ENCODE data around the gene LRRC17.
"Not testable (repeated sequence)": the region's sequence is repeated elsewhere in the genome, so short reads cannot be mapped to it uniquely, and the experiment has no call there.

LRRC17 gene

DNA sequence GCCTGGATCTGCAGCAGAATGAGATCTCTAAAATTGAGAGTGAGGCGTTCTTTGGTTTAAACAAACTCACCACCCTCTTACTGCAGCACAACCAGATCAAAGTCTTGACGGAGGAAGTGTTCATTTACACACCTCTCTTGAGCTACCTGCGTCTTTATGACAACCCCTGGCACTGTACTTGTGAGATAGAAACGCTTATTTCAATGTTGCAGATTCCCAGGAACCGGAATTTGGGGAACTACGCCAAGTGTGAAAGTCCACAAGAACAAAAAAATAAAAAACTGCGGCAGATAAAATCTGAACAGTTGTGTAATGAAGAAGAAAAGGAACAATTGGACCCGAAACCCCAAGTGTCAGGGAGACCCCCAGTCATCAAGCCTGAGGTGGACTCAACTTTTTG is 21.4 kb downstream of the LRRC17 start:
- Histone ChIP-seq H3K4me1 (ENCODE audit: control insufficient read depth, insufficient read depth, low read length) (peaks cover 33% of the 10 kb centered on the region), H3K9ac (ENCODE audit: low read length) (no peak overlapping the region), H3K27me3 (ENCODE audit: control insufficient read depth, insufficient read depth, low read length) (no peaks in the 10 kb centered on the region), H3K36me3 (ENCODE audit: control insufficient read depth, insufficient read depth, low read length) (no peaks in the 10 kb centered on the region), H3K9me3 (ENCODE audit: control insufficient read depth, low read length) (no peaks in the 10 kb centered on the region), H3K4me3 (ENCODE audit: low read length) (no peak overlapping the region)

DNA sequence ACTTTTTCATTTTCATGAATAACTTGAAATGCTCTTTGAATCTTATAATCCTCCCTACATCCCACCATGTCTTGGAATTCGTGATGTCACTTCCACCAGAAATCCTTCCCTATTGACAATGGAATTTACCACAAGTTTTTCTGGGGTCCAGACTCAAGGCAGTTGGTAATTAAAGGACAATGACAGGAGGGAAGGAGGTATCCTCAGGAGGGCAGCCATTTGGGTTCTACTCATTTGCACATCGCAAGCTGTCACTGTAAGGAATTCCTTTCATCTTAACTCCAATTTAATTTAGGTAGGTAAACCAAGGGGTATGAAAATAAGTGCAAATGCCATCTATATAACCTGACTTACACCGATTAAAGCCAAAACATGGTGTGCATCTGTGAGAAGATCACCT is 21.9 kb downstream of the LRRC17 start:
- no peak overlapping the region for H3K4me3 ChIP-seq (ENCODE audit: low read length)
- no peak overlapping the region for H3K9ac ChIP-seq (ENCODE audit: low read length)

DNA sequence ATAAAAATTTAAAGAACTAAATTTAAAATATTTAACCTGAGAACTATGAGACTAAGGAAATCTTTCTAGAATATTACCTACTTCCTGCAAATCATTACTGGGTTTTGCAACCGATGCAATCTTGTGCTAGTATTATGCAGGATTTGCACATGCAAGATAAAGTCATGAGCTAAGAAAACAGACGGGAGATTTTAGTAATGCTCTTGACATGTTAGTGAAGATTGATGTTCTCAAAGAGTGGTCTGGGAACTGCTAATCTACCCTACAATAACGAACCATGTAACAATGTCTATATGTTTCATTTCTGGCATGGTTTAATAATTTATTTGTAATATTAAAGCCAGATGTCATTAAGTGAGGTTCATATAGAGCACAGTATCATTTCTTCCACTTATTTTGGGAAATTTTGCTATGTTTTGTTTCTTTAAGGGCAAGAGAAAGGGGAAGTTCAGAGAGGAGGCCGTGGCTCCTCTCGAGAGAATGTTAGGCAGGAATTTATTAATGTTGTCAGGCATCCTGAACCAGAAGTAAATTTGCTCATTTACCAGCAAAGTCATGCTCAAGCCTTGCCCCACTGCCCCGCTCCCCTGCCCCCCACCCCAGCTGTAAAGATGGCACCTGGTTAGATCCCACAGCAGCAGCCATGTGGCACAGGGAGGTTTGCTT is 22.8 kb downstream of the LRRC17 start:
- Histone ChIP-seq H3K27me3 (ENCODE audit: control insufficient read depth, insufficient read depth, low read length) (no peaks in the 10 kb centered on the region), H3K36me3 (ENCODE audit: control insufficient read depth, insufficient read depth, low read length) (no peaks in the 10 kb centered on the region), H3K9me3 (ENCODE audit: control insufficient read depth, low read length) (no peaks in the 10 kb centered on the region), H3K4me1 (ENCODE audit: control insufficient read depth, insufficient read depth, low read length) (peaks cover 33% of the 10 kb centered on the region), H3K9ac (ENCODE audit: low read length) (no peak overlapping the region), H3K4me3 (ENCODE audit: low read length) (no peak overlapping the region)

More for the DNA sequence above, 21.9 kb downstream of the LRRC17 start:
- H3K9me3 ChIP-seq (ENCODE audit: control insufficient read depth, low read length) = no peaks in the 10 kb centered on the region
- no peaks in the 10 kb centered on the region for H3K27me3 ChIP-seq (ENCODE audit: control insufficient read depth, insufficient read depth, low read length)
- H3K36me3 ChIP-seq (ENCODE audit: control insufficient read depth, insufficient read depth, low read length) = no peaks in the 10 kb centered on the region
- H3K4me1 ChIP-seq (ENCODE audit: control insufficient read depth, insufficient read depth, low read length) = peaks cover 33% of the 10 kb centered on the region

DNA sequence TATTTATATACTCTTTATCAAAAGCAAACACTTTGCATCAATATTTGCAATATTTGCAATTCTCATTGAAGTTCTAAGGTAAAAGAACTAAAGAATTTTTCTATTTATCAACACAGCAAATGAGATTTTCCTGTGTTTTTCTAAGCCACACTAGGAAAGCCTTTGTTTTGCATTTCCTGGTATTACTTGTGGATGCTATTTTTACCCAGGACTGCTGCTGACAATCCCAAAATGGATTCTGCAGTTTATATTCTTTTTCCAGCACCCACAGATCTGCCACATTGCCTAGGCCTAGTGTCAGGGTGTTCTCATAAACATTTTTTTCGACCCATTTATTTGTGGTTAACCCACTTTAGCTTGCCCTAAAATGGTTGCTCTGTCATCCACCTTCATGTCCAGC is 25.9 kb downstream of the LRRC17 start:
- no peak overlapping the region for H3K9ac ChIP-seq (ENCODE audit: low read length)
- H3K27me3 ChIP-seq (ENCODE audit: control insufficient read depth, insufficient read depth, low read length) = no peaks in the 10 kb centered on the region
- H3K4me3 ChIP-seq (ENCODE audit: low read length) = no peak overlapping the region
- peaks cover 17% of the 10 kb centered on the region for H3K4me1 ChIP-seq (ENCODE audit: control insufficient read depth, insufficient read depth, low read length)
- no peaks in the 10 kb centered on the region for H3K36me3 ChIP-seq (ENCODE audit: control insufficient read depth, insufficient read depth, low read length)
- no peaks in the 10 kb centered on the region for H3K9me3 ChIP-seq (ENCODE audit: control insufficient read depth, low read length)

DNA sequence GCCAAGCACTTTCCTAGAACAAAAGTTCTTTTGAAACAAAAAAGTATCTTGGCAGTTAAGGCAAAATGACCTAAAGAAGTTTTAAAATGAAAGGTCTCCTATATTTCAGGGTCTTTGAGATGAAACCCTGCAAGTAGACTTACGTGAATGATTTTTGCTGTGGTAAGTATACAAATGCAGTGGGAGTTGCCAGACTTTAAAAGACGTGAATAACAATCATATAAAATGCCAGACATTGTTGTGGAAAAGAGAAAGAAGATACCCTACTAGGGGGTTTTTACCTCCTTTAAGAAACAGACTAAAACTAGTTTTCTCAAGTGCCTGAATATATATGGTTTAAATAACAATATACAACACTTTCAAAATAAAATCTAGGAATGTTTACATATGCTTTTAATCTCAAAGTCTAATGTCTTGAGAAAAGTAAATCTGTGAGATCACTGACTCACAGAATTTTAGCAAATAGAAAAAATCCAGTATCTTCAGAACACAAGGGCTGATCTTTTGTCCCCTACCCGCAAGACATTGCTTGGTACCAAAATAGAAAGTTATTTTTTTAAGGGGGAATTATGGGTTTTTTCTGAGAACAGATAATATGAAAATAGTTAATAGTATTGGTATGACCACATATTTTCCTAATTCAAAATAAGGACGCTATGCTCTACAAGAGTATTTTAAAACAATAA is 29.5 kb downstream of the LRRC17 start:
- Histone ChIP-seq H3K9ac (ENCODE audit: low read length) (no peak overlapping the region), H3K9me3 (ENCODE audit: control insufficient read depth, low read length) (no peaks in the 10 kb centered on the region), H3K4me3 (ENCODE audit: low read length) (no peak overlapping the region), H3K27me3 (ENCODE audit: control insufficient read depth, insufficient read depth, low read length) (no peaks in the 10 kb centered on the region), H3K4me1 (ENCODE audit: control insufficient read depth, insufficient read depth, low read length) (no peaks in the 10 kb centered on the region), H3K36me3 (ENCODE audit: control insufficient read depth, insufficient read depth, low read length) (no peaks in the 10 kb centered on the region)

DNA sequence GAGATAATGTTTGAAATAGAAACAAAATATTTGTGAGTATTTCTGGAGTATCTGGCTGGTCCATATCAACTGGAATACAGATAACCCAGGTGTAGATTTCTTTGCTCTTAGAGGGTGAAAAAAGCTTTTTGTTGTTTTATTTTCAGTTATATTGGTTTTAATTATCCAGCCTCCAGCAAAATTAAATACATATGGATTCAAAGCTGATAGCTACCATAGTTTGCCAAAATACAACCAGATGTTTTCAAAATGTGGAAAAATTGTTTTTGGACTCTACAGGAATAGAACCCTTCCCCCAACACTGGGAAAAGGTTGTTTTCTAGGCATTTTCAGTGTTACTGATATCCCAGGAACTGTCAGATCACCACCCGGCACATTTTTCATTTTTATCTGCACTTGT is 30.1 kb downstream of the LRRC17 start:
- no peaks in the 10 kb centered on the region for H3K9me3 ChIP-seq (ENCODE audit: control insufficient read depth, low read length)
- H3K4me3 ChIP-seq (ENCODE audit: low read length) = no peak overlapping the region
- no peak overlapping the region for H3K9ac ChIP-seq (ENCODE audit: low read length)
- H3K27me3 ChIP-seq (ENCODE audit: control insufficient read depth, insufficient read depth, low read length) = no peaks in the 10 kb centered on the region
- H3K4me1 ChIP-seq (ENCODE audit: control insufficient read depth, insufficient read depth, low read length) = no peaks in the 10 kb centered on the region
- H3K36me3 ChIP-seq (ENCODE audit: control insufficient read depth, insufficient read depth, low read length) = no peaks in the 10 kb centered on the region

DNA sequence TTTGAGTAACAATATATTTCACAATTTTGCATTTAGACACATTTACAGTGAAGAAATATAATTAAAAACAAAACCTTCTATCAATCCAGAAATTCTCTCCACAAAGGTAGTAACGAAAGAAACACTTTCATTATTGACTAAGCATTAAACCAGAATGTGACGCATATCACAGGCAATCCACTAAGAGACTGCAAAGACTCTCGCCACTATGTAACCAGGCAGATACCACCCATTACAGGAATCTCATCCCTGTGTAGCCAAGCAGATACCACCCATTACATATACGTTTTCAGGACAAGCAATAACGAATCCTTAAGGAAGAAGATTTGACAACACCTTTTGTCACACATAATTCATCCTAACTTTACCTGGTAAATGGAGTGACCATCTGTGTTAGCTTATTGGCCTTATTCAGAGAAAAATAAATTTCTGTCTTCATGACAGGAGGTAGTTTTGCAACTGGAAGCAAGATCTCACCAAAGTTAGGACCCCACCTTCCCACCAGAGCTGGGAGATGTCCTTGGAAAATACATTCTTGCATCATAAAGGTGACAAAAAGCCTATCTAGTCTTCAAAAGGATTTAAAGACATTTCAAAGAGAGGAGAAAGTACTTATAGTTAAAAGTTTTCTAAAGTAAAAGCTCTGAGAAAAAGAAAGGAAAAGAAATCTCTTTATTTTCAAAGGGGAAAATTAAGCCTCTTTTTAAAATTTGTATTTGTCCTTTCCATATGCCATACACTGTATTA is 30.8 kb downstream of the LRRC17 start:
- Histone ChIP-seq H3K4me1 (ENCODE audit: control insufficient read depth, insufficient read depth, low read length) (no peaks in the 10 kb centered on the region), H3K36me3 (ENCODE audit: control insufficient read depth, insufficient read depth, low read length) (no peaks in the 10 kb centered on the region), H3K9ac (ENCODE audit: low read length) (no peak overlapping the region), H3K9me3 (ENCODE audit: control insufficient read depth, low read length) (no peaks in the 10 kb centered on the region), H3K27me3 (ENCODE audit: control insufficient read depth, insufficient read depth, low read length) (no peaks in the 10 kb centered on the region), H3K4me3 (ENCODE audit: low read length) (no peak overlapping the region)

DNA sequence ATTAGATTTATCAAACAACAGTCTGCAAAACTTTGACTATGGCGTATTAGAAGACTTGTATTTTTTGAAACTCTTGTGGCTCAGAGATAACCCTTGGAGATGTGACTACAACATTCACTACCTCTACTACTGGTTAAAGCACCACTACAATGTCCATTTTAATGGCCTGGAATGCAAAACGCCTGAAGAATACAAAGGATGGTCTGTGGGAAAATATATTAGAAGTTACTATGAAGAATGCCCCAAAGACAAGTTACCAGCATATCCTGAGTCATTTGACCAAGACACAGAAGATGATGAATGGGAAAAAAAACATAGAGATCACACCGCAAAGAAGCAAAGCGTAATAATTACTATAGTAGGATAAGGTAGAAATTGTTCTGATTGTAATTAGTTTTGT is 31.4 kb downstream of the LRRC17 start:
- Histone ChIP-seq H3K4me1 (ENCODE audit: control insufficient read depth, insufficient read depth, low read length) (no peaks in the 10 kb centered on the region), H3K9ac (ENCODE audit: low read length) (no peak overlapping the region), H3K9me3 (ENCODE audit: control insufficient read depth, low read length) (no peaks in the 10 kb centered on the region), H3K36me3 (ENCODE audit: control insufficient read depth, insufficient read depth, low read length) (no peaks in the 10 kb centered on the region), H3K27me3 (ENCODE audit: control insufficient read depth, insufficient read depth, low read length) (no peaks in the 10 kb centered on the region), H3K4me3 (ENCODE audit: low read length) (no peak overlapping the region)

DNA sequence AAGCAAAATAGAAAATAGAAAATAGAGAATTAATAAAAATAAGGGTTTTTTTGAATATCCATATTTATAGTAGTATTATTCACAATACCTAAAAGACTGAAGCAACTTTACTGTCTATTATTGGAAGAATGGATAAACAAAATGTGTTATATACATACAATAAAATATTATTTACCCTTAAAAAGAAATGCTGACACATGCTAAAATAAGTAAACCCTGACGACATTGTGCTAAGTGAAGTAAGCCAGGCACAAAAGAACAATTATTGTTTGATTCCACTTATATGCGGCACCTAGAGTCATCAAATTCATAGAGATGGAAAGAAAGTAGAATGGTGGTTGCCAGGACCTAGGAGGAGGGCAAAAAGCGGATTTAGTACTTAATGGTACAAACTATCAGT is 39.0 kb downstream of the LRRC17 start:
- Histone ChIP-seq H3K4me3 (ENCODE audit: low read length) (no peak overlapping the region), H3K36me3 (ENCODE audit: control insufficient read depth, insufficient read depth, low read length) (no peaks in the 10 kb centered on the region), H3K9ac (ENCODE audit: low read length) (no peak overlapping the region), H3K9me3 (ENCODE audit: control insufficient read depth, low read length) (no peaks in the 10 kb centered on the region), H3K27me3 (ENCODE audit: control insufficient read depth, insufficient read depth, low read length) (no peaks in the 10 kb centered on the region), H3K4me1 (ENCODE audit: control insufficient read depth, insufficient read depth, low read length) (no peaks in the 10 kb centered on the region)

DNA sequence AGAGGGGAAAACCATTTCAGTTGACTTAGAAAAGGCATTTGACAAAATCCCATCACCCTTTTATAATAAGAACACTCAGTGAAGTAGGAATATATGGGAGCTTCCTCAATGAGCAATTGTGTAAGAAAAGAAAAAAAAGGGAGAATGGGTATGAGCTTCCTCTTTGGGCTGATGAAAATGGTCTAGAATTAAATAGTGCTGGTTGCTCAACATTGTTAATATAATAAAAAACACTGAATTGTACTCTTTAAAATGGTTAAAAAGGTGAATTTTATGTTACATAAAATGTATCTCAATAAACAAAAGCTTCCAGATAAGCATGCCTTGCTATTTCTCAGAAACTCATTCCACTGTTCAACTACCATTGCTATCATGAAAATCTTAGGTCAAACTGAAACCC is 40.6 kb downstream of the LRRC17 start:
- Histone ChIP-seq H3K36me3 (ENCODE audit: control insufficient read depth, insufficient read depth, low read length) (no peaks in the 10 kb centered on the region), H3K9ac (ENCODE audit: low read length) (no peak overlapping the region), H3K9me3 (ENCODE audit: control insufficient read depth, low read length) (no peaks in the 10 kb centered on the region), H3K27me3 (ENCODE audit: control insufficient read depth, insufficient read depth, low read length) (no peaks in the 10 kb centered on the region), H3K4me1 (ENCODE audit: control insufficient read depth, insufficient read depth, low read length) (no peaks in the 10 kb centered on the region), H3K4me3 (ENCODE audit: low read length) (no peak overlapping the region)

DNA sequence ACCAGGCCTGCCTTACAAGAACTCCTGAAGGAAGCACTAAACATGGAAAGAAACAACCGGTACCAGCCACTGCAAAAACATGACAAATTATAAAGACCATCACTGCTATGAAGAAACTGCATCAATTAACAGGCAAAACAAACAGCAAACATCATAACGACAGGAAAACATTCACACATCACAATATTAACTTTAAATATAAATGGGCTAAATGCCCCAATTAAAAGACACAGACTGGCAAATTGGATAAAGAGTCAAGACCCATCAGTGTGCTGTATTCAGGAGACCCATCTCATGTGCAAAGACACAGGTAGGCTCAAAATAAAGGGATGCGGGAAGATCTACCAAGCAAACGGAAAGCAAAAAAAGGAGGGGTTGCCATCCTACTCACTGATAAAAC is 41.6 kb downstream of the LRRC17 start:
- H3K27me3 ChIP-seq (ENCODE audit: control insufficient read depth, insufficient read depth, low read length); H3K9ac ChIP-seq (ENCODE audit: low read length); H3K4me1 ChIP-seq (ENCODE audit: control insufficient read depth, insufficient read depth, low read length); H3K36me3 ChIP-seq (ENCODE audit: control insufficient read depth, insufficient read depth, low read length); H3K4me3 ChIP-seq (ENCODE audit: low read length); H3K9me3 ChIP-seq (ENCODE audit: control insufficient read depth, low read length): not testable (repeated sequence)

DNA sequence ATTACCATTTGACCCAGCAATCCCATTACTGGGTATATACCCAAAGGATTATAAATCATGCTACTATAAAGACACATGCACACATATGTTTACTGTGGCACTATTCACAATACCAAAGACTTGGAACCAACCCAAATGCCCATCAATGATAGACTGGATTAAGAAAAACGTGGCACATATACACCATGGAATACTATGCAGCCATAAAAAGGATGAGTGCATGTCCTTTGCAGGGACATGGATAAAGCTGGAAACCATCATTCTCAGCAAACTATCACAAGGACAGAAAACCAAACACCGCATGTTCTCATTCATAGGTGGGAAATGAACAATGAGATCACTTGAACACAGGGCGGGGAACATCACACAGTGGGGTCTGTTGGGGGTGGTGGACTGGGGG is 45.2 kb downstream of the LRRC17 start:
- H3K4me3 ChIP-seq (ENCODE audit: low read length); H3K9me3 ChIP-seq (ENCODE audit: control insufficient read depth, low read length); H3K9ac ChIP-seq (ENCODE audit: low read length); H3K4me1 ChIP-seq (ENCODE audit: control insufficient read depth, insufficient read depth, low read length); H3K36me3 ChIP-seq (ENCODE audit: control insufficient read depth, insufficient read depth, low read length); H3K27me3 ChIP-seq (ENCODE audit: control insufficient read depth, insufficient read depth, low read length): not testable (repeated sequence)

Measured in mucosa of stomach (tissue), 1 donor.